ENCODE data around the gene ATP2A3.

ATP2A3 gene

DNA sequence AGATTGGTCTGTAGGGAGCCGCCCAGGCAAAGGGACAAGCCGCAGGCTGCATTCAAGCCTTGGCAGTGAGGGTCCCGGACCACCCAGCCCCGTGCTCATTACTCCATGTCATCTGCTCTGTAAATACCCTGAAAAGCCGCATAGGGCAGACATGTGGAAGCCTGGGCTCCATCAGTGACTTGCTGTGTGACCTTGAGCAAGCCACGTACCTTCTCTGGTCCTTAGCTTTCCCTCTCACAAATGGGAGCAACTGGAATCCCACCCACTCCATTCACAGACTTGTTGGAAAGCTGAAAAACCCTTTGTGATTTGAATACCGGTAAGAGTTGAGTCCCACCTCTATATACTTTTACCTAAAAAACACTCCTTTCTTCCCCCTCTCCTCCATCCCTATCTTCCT, 83.3 kb downstream of the ATP2A3 start:
- no peak overlapping the region for H3K4me3 ChIP-seq (ENCODE audit: low read length)

DNA sequence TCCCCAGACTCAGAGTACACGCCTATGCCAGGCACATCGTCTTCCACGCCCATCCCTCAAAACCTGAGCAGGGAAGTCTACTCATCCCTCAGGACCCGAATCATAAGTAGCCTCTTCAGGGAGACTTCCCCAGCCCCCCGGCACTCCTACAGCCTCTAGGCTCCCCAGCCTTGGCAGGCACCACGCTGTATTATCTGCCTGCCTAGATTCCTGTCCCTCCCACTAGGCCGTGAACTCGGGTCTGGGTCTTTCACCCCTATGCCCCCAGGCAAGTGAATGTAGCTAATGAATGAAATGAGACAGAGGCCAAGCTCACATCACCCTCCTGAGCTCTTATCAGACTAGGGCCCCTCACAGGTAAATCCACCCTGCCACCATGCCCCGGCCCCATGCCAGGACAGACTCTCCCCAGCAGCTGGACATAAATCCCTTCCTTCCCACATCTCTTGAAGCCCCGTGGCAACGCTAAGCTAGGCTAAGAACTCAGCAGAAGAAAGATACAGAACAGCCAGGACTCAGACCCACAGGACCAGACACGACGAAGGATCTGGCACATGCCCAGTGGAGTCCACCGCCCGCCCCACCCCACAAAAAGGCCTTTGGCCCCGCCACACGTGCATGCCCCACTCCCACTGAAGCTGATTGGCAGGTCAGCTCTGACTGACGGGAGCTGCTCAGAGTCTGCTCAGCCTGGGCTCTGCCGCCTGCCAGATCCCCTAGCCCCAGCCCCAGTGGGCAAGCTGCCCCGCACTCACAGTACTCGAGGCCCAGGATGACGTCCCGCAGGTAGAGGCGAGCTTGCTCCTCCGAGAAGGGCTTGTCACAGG, 84.4 kb downstream of the ATP2A3 start:
- no peak overlapping the region for H3K4me3 ChIP-seq (ENCODE audit: low read length)
- peaks cover 11% of the 10 kb centered on the region; the same call in 1 of the 2 replicates for H3K36me3 ChIP-seq (ENCODE audit: control insufficient read depth, insufficient read depth, low read length)
- H3K4me1 ChIP-seq (ENCODE audit: control insufficient read depth, insufficient read depth, low read length), result no peaks in the 10 kb centered on the region
- H3K27ac ChIP-seq (ENCODE audit: low read length), result no peak overlapping the region
- no CpG with 5 or more reads among the region's 25 CpGs for WGBS (ENCODE audit: insufficient coverage, insufficient read length)
- DNase-seq (ENCODE audit: low read depth, low spot score), result no peak
- no peaks in the 10 kb centered on the region for H3K27me3 ChIP-seq (ENCODE audit: control insufficient read depth, insufficient read depth, low read length)
- H3K9me3 ChIP-seq (ENCODE audit: control insufficient read depth, insufficient read depth, low read length), result no peaks in the 10 kb centered on the region

More for the DNA sequence above, 83.3 kb downstream of the ATP2A3 start:
- Histone ChIP-seq H3K27ac (ENCODE audit: low read length) (no peak overlapping the region), H3K9me3 (ENCODE audit: control insufficient read depth, insufficient read depth, low read length) (no peaks in the 10 kb centered on the region), H3K27me3 (ENCODE audit: control insufficient read depth, insufficient read depth, low read length) (no peaks in the 10 kb centered on the region), H3K4me1 (ENCODE audit: control insufficient read depth, insufficient read depth, low read length) (no peaks in the 10 kb centered on the region), H3K36me3 (ENCODE audit: control insufficient read depth, insufficient read depth, low read length) (peaks cover 8% of the 10 kb centered on the region; the same call in 1 of the 2 replicates)
- no peak for DNase-seq (ENCODE audit: low read depth, low spot score)
- WGBS (ENCODE audit: insufficient coverage, insufficient read length), result no CpG with 5 or more reads among the region's 7 CpGs

DNA sequence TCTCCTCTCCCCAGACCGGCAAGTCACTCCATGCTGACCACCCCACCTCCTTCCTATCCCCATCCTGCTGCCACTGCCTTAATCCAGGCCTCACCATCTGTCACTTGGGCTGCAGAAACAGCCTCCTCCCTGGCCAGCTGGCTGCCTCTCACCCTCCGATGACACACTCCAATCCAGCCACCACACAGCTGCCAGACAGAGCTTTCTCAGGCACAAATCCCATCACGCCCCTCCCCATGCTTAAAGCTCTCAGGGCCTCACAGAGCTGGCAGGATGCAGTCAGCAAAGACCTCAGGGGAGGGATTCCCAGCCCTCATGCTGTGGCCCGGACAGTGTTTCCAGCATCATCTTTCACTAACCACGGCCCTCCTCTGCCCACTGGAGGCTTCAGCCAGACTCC, 85.1 kb downstream of the ATP2A3 start:
- DNase-seq (ENCODE audit: low read depth, low spot score), result no peak
- Histone ChIP-seq H3K9me3 (ENCODE audit: control insufficient read depth, insufficient read depth, low read length) (no peaks in the 10 kb centered on the region), H3K27me3 (ENCODE audit: control insufficient read depth, insufficient read depth, low read length) (no peaks in the 10 kb centered on the region), H3K4me3 (ENCODE audit: low read length) (no peak overlapping the region), H3K36me3 (ENCODE audit: control insufficient read depth, insufficient read depth, low read length) (peaks cover 11% of the 10 kb centered on the region; the same call in 1 of the 2 replicates), H3K27ac (ENCODE audit: low read length) (no peak overlapping the region), H3K4me1 (ENCODE audit: control insufficient read depth, insufficient read depth, low read length) (no peaks in the 10 kb centered on the region)
- no CpG with 5 or more reads among the region's 5 CpGs for WGBS (ENCODE audit: insufficient coverage, insufficient read length)

DNA sequence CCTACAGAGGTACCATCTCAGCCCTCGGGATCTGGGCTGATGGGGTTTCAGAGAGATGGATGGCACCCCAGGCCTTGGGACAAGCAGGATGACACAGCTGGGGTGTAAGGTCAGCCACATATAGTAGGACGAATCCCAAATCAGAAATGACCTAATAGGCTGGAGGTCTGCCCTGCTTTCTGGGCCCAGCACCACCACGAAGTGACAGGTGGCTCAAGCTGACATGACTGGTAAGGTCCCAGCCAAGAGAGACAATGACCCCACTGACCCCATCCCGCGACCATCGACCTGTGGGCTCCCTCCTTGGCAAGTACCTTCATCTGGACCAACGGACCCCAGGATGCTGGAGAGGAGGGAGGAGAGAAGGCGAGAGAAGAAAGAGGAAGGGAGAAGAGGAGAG, 87.0 kb downstream of the ATP2A3 start:
- H3K27me3 ChIP-seq (ENCODE audit: control insufficient read depth, insufficient read depth, low read length), result no peaks in the 10 kb centered on the region
- H3K4me1 ChIP-seq (ENCODE audit: control insufficient read depth, insufficient read depth, low read length), result no peaks in the 10 kb centered on the region
- DNase-seq (ENCODE audit: low read depth, low spot score), result no peak
- WGBS (ENCODE audit: insufficient coverage, insufficient read length), result no CpG with 5 or more reads among the region's 8 CpGs
- no peak overlapping the region for H3K4me3 ChIP-seq (ENCODE audit: low read length)
- no peak overlapping the region for H3K27ac ChIP-seq (ENCODE audit: low read length)
- H3K36me3 ChIP-seq (ENCODE audit: control insufficient read depth, insufficient read depth, low read length), result peaks cover 7% of the 10 kb centered on the region; the same call in 1 of the 2 replicates
- H3K9me3 ChIP-seq (ENCODE audit: control insufficient read depth, insufficient read depth, low read length), result no peaks in the 10 kb centered on the region

DNA sequence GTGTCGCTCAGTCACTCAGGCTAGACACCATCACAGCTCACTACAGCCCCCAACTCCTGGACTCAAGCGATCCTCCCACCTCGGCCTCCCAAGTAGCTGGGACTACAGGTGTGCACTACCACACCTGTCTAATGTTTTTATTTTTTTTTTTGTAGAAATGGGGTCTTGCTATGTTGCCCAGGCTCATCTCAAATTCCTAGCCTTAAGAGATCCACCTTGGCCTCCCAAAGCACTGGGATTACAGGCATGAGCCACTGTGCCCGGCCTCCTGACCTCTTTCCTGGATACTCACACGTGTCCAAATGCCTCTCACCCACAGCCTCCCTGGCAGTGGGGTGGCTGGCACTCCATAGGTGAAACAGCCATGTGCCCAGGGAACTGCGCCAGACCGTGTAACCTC, 88.9 kb downstream of the ATP2A3 start:
- Histone ChIP-seq H3K4me1 (ENCODE audit: control insufficient read depth, insufficient read depth, low read length) (no peaks in the 10 kb centered on the region), H3K27me3 (ENCODE audit: control insufficient read depth, insufficient read depth, low read length) (no peaks in the 10 kb centered on the region), H3K4me3 (ENCODE audit: low read length) (no peak overlapping the region), H3K9me3 (ENCODE audit: control insufficient read depth, insufficient read depth, low read length) (no peaks in the 10 kb centered on the region), H3K27ac (ENCODE audit: low read length) (no peak overlapping the region), H3K36me3 (ENCODE audit: control insufficient read depth, insufficient read depth, low read length) (peaks cover 10% of the 10 kb centered on the region; the same call in 1 of the 2 replicates)
- 100% methylated on average over 1 of the region's 7 CpGs for whole genome bisulfite sequencing (ENCODE audit: insufficient coverage, insufficient read length)
- DNase-seq (ENCODE audit: low read depth, low spot score), result no peak

All from iPS DF 6.9 (cell line).